Prostate gland (tissue), 2 donors: ENCODE data around the gene HCN1.

Source experiments
- POLR2A ChIP-seq: fragments of 450-650 bp; IDR thresholded peaks from one replicate; pipeline ENCODE4 v1.6.1; 2016; ENCODE audit warnings: antibody characterized with exemption, mild to moderate bottlenecking
- POLR2AphosphoS5 ChIP-seq: sonication (generic); formaldehyde crosslinking; IDR thresholded peaks from one replicate; pipeline ENCODE4 v1.6.1; 2017; ENCODE audit warnings: antibody characterized with exemption
- TF ChIP-seq, protein P1 (sequence below), 4 experiments: fragments of 200-600 bp in 2 of 4; fragments of 450-650 bp in 2 of 4; sonication (generic) in 2 of 4; IDR thresholded peaks; 1 replicate in 3 of 4; 2 replicates in 1 of 4; pipeline ENCODE4 v1.5.1; 2016 to 2019; ENCODE audit warnings: antibody characterized with exemption in 4 of 4, mild to moderate bottlenecking in 2 of 4, moderate library complexity in 2 of 4

DNA sequence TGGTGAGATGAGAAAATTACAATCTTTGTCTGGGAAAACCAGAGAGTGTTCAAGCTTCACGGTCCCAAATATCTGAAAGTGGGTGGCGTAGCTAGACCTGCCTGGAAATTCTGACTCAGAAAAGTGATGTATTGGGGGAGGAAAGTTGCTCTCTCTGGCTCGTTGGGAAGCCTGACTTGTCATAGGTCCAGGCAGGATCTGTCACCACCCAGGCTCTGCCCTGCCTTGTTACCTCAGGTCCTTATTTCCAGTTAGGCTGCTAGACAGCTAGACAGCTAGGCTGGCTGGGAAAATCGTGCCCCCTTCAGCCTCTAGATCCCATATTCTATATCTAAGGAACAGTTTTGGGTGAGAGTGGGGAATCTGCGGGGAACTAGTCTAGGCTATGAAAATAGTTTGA is 41.0 kb upstream of the HCN1 start:
- TF ChIP-seq, protein P1, sequence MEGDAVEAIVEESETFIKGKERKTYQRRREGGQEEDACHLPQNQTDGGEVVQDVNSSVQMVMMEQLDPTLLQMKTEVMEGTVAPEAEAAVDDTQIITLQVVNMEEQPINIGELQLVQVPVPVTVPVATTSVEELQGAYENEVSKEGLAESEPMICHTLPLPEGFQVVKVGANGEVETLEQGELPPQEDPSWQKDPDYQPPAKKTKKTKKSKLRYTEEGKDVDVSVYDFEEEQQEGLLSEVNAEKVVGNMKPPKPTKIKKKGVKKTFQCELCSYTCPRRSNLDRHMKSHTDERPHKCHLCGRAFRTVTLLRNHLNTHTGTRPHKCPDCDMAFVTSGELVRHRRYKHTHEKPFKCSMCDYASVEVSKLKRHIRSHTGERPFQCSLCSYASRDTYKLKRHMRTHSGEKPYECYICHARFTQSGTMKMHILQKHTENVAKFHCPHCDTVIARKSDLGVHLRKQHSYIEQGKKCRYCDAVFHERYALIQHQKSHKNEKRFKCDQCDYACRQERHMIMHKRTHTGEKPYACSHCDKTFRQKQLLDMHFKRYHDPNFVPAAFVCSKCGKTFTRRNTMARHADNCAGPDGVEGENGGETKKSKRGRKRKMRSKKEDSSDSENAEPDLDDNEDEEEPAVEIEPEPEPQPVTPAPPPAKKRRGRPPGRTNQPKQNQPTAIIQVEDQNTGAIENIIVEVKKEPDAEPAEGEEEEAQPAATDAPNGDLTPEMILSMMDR (IDR thresholded peaks at IDR 0.05) = no peak
- TF ChIP-seq POLR2A = no peak
- no peak for TF ChIP-seq POLR2AphosphoS5
